ENCODE results near the gene TMTC2.

TMTC2 gene

GRCh38 chr12:82896277-82896676 lies 209.6 kb downstream of the TMTC2 start:
- no peak for DNase-seq

- no peak for DNase-seq
Observed at GRCh38 chr12:82896979-82897378, 210.3 kb downstream of the TMTC2 start.

GRCh38 chr12:82898441-82898840 lies 211.7 kb downstream of the TMTC2 start:
- no peak for DNase-seq

- no peak for DNase-seq
Observed at GRCh38 chr12:82904219-82904790, 217.6 kb downstream of the TMTC2 start.

- DNase-seq, result no peak
Observed at GRCh38 chr12:82910246-82910893, 223.7 kb downstream of the TMTC2 start.

GRCh38 chr12:82912406-82912805 lies 225.7 kb downstream of the TMTC2 start:
- no peak for DNase-seq

- no peak for DNase-seq
Observed at GRCh38 chr12:82919388-82920054, 232.8 kb downstream of the TMTC2 start.

GRCh38 chr12:82923935-82924334 lies 237.2 kb downstream of the TMTC2 start:
- no peak for DNase-seq

GRCh38 chr12:82926630-82927029 lies 239.9 kb downstream of the TMTC2 start:
- no peak for DNase-seq

GRCh38 chr12:82930301-82930700 lies 243.6 kb downstream of the TMTC2 start:
- no peak for DNase-seq

GRCh38 chr12:82931349-82932116 lies 244.8 kb downstream of the TMTC2 start:
- no peak for DNase-seq

GRCh38 chr12:82937151-82937550 lies 250.4 kb downstream of the TMTC2 start:
- DNase-seq, result no peak

GRCh38 chr12:82942521-82942920 lies 255.8 kb downstream of the TMTC2 start:
- no peak for DNase-seq

- no peak for DNase-seq
Observed at GRCh38 chr12:82942991-82943401, 256.3 kb downstream of the TMTC2 start.

GRCh38 chr12:82948491-82948890 lies 261.8 kb downstream of the TMTC2 start:
- no peak for DNase-seq

GRCh38 chr12:82950356-82950755 lies 263.6 kb downstream of the TMTC2 start:
- no peak for DNase-seq

- DNase-seq, result no peak
Observed at GRCh38 chr12:82952946-82953345, 266.2 kb downstream of the TMTC2 start.

- DNase-seq, result no peak
Observed at GRCh38 chr12:82953397-82953796, 266.7 kb downstream of the TMTC2 start.

- no peak for DNase-seq
Observed at GRCh38 chr12:82954064-82954463, 267.4 kb downstream of the TMTC2 start.

- no peak for DNase-seq
Observed at GRCh38 chr12:82954572-82954971, 267.9 kb downstream of the TMTC2 start.

GRCh38 chr12:82955043-82955442 lies 268.3 kb downstream of the TMTC2 start:
- no peak for DNase-seq

- DNase-seq, result no peak
Observed at GRCh38 chr12:82958966-82959365, 272.3 kb downstream of the TMTC2 start.

GRCh38 chr12:82959821-82960220 lies 273.1 kb downstream of the TMTC2 start:
- no peak for DNase-seq

- DNase-seq, result no peak
Observed at GRCh38 chr12:82961835-82962234, 275.1 kb downstream of the TMTC2 start.
